Measurements from ENCODE around the gene AUTS2. TPM values are rescaled to one million over a fixed set of nuclear protein-coding genes. Genes with fewer than 3 reads are reported as not detected.

The AUTS2 gene
- total RNA-seq, 1 donor from 2014 or later, result 40.0 TPM

GRCh38 chr7:70037171-70037933 is 439.1 kb downstream of the AUTS2 start:
- no peak for DNase-seq

GRCh38 chr7:70040051-70040450 is 441.8 kb downstream of the AUTS2 start:
- DNase-seq, result no peak

GRCh38 chr7:70040970-70041766 is 442.9 kb downstream of the AUTS2 start:
- DNase-seq, result peak; percentile 66

- peak; percentile 57 for DNase-seq
These were observed 444.3 kb downstream of the AUTS2 start for GRCh38 chr7:70042533-70042932.

GRCh38 chr7:70043015-70043538 is 444.8 kb downstream of the AUTS2 start:
- no peak for DNase-seq

- no peak for DNase-seq
These were observed 445.8 kb downstream of the AUTS2 start for GRCh38 chr7:70044064-70044463.

- DNase-seq, result no peak
These were observed 446.2 kb downstream of the AUTS2 start for GRCh38 chr7:70044525-70044924.

GRCh38 chr7:70044981-70045380 is 446.7 kb downstream of the AUTS2 start:
- DNase-seq, result no peak

- DNase-seq, result no peak
These were observed 449.1 kb downstream of the AUTS2 start for GRCh38 chr7:70047384-70047783.

GRCh38 chr7:70047891-70048448 is 449.7 kb downstream of the AUTS2 start:
- DNase-seq, result peak; percentile 45

GRCh38 chr7:70051726-70052125 is 453.5 kb downstream of the AUTS2 start:
- DNase-seq, result no peak

GRCh38 chr7:70052691-70053090 is 454.4 kb downstream of the AUTS2 start:
- DNase-seq, result no peak

- DNase-seq, result no peak
These were observed 455.1 kb downstream of the AUTS2 start for GRCh38 chr7:70053421-70053820.

- DNase-seq, result no peak
These were observed 455.7 kb downstream of the AUTS2 start for GRCh38 chr7:70053989-70054388.

- no peak for DNase-seq
These were observed 458.1 kb downstream of the AUTS2 start for GRCh38 chr7:70056363-70056762.

GRCh38 chr7:70060298-70061068 is 462.2 kb downstream of the AUTS2 start:
- no peak for DNase-seq

- DNase-seq, result no peak
These were observed 465.1 kb downstream of the AUTS2 start for GRCh38 chr7:70063371-70063770.

GRCh38 chr7:70063927-70064326 is 465.7 kb downstream of the AUTS2 start:
- peak; percentile 37 for DNase-seq

- DNase-seq, result no peak
These were observed 468.6 kb downstream of the AUTS2 start for GRCh38 chr7:70066844-70067243.

GRCh38 chr7:70068531-70068930 is 470.3 kb downstream of the AUTS2 start:
- peak; percentile 29 for DNase-seq

GRCh38 chr7:70069977-70070376 is 471.7 kb downstream of the AUTS2 start:
- DNase-seq, result no peak

GRCh38 chr7:70071766-70072165 is 473.5 kb downstream of the AUTS2 start:
- DNase-seq, result no peak

Data from tongue (tissue), 2 donors.